HT1080 (cell line): ENCODE data around the gene DEFB124. TPM values are rescaled to one million over a fixed set of nuclear protein-coding genes. Genes with fewer than 3 reads are reported as not detected.
"Not testable (repeated sequence)": the region's sequence is repeated elsewhere in the genome, so short reads cannot be mapped to it uniquely, and the experiment has no call there.

Experiments used
- DNase-seq: peaks from one replicate; pipeline ENCODE4 v3.0.0-alpha.2; 2015; ENCODE audit warnings: low read depth
- polyA plus RNA-seq, 2 experiments: library from polyadenylated mRNA; depleted of rRNA; stranded (reverse); fragments of >200 nt; gene quantifications; 2 replicates each; pipeline ENCODE4 v1.2.3, GENCODE V29; 2015
- total RNA-seq: library from RNA; depleted of rRNA; stranded (reverse); fragments of >200 nt; shearing (Covaris generic); gene quantifications from 2 replicates; pipeline ENCODE4 v1.2.3, GENCODE V29; 2014; rRNA removed

DEFB124 gene, protein sequence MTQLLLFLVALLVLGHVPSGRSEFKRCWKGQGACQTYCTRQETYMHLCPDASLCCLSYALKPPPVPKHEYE
- total RNA-seq, result not detected in 2 replicates
- polyA plus RNA-seq (2015; cell fraction: cytosol; rRNA removed), result not detected in 2 replicates
- polyA plus RNA-seq (2015; cell fraction: nucleus; rRNA removed), result not detected in 2 replicates

GRCh38 chr20:31474758-31475427, at the start of gene DEFB124, which contains the start of gene REM1:
Gene DEFB124 (minus strand): TSS chr20:31475127. CDS start chr20:31473013, 2,114 bp downstream.
Gene REM1 (plus strand): TSS chr20:31475288. CDS start chr20:31476446, 1,158 bp downstream.
- no peak for DNase-seq

- DNase-seq, result peak; percentile 64
These were observed 48.7 kb upstream of the DEFB124 start for GRCh38 chr20:31523361-31524283.

DNA sequence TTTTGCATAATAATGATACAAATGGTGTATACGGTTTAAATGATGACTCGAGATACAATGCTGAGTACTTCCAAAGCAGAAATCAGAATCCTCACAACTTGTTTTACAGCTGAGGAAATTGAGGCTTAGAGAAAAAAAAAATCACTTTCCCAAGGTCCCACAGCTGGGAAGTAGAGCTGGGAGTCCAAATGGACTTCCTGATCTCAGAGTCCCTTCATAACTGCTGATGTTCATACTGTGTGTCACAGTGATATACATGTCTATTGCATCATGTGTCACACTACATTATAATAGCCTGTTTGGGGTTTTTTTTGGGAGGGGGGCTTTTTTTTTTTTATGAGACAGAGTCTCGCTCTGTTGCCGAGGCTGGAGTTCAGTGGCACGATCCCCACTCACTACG, 47.8 kb upstream of the DEFB124 start:
- DNase-seq, result no peak

GRCh38 chr20:31521267-31521666, 46.3 kb upstream of the DEFB124 start:
- DNase-seq, result not testable (repeated sequence)

- DNase-seq, result peak; percentile 59
These were observed 42.4 kb upstream of the DEFB124 start for GRCh38 chr20:31517373-31517772.

- DNase-seq, result no peak
These were observed 41.7 kb upstream of the DEFB124 start for GRCh38 chr20:31516651-31517050.

DNA sequence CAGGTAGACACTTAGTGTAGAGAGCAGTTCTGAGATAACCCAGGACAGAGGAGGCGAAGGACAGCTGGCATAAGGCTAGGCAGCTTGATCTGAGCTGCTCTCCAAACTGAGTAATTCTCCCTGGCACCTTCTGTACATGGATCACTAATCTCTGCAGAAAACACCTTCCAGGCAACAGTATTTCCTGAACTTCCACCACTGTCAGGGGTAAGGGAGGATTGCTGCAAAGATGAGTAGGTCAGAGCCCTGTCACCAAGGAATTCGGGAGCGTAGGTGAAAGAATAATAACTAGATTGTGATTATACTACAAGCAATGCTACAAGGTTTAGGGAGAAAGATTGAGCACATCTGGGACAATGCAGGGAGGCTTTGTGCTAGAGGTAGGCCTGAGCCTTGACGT, 41.2 kb upstream of the DEFB124 start:
- no peak for DNase-seq

GRCh38 chr20:31515775-31516107, 40.8 kb upstream of the DEFB124 start:
- DNase-seq, result no peak

GRCh38 chr20:31515072-31515774, 40.3 kb upstream of the DEFB124 start:
- DNase-seq, result no peak

- DNase-seq, result peak; percentile 88
These were observed 39.5 kb upstream of the DEFB124 start, which contains the start of gene HM13 for GRCh38 chr20:31514154-31515071. Gene HM13 (plus strand): TSS chr20:31514442. CDS start chr20:31514552, 110 bp downstream.

DNA sequence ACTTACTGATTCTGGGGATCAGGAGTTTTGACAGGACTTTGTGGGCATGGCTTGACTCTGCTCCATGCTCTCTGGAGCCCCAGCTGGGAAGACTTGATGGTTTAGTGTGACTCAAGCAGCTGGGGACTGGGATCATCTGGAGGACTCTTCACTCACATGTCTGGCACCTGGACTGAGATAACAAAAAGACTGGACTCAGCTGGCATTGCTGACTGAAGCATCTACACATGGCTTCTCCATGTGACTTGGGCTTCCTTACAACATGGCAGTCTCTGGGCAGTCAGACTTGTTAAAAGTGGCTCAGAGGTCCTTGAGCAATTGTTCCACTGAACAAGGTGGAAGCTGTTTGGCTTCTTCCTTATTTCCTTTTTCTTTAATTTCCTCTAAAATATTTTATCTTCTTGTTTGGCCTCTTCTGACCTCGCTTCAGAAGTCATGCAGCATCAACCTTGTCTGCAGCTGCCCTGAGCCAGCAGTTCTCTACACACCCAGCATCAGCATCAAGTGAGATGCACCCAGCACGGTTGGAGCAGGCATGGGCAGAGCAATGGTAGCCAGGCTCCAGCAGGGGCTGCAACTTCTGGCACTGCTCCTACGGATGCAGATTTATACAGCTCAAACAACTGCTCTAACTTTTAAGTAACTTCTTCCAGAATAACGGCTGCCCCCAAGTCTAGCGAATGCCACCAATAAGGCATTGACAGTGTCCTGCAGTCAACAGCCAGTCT, 33.8 kb upstream of the DEFB124 start:
- no peak for DNase-seq

- DNase-seq, result peak; percentile 15
These were observed 31.0 kb upstream of the DEFB124 start for GRCh38 chr20:31505903-31506302.

- DNase-seq, result peak; percentile 70
These were observed 28.2 kb upstream of the DEFB124 start for GRCh38 chr20:31502884-31503673.

DNA sequence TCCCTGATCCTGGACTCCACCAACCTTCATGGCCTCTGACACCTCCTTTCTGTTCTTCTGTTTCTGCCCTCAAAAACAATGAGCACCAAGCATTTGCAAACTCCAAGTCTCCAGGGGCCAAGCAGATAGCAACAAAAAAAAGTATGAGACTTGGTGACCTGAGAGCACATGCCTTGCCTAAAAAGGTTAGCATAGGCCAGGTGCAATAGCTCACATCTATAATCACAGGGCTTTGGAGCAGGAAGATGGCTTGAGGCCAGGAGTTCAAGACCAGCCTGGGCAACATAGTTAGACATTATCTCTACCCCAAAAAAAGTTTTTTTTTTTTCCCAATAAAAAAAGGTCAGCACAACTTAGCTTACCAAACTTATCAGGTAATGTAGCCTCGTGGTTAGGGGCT, 25.6 kb upstream of the DEFB124 start:
- no peak for DNase-seq

DNA sequence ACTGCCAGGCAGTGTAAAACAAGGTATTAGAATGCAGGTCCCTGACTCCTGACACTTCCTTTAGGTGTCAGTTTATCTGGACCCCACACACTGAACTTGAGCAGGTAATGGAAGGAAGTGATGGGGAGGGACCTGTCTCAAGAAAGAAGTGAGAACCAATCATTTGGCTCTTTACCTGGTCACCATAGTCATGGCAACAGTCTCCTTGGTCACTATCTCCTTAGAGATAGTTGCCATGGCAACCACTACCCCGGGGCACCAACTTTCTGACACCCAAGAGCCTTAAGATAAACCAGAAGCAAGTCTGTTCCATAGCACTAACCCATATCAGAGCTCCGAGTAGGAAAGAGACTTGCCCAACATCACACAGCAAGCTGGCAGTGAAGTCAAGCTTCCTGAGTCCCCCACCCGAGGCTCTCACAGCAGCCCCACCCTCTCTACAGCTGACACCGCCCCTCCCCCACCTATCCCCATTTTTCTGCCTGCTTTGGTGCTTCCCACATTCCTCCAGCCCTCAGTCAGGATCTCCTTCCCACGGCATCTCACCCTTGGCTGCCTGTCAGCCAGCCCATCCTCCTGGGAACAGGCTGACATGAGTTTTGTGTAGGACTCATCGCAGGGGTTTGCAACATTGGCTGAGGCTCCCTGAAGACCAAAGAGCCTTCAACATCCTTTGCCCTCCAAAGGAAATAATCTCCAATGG, 23.1 kb upstream of the DEFB124 start:
- no peak for DNase-seq

- DNase-seq, result peak; percentile 37
These were observed 21.9 kb upstream of the DEFB124 start for GRCh38 chr20:31496761-31497295.

GRCh38 chr20:31494131-31494530, 19.2 kb upstream of the DEFB124 start:
- DNase-seq, result peak; percentile 63

GRCh38 chr20:31490752-31491151, 15.8 kb upstream of the DEFB124 start:
- DNase-seq, result no peak
